Measurements from ENCODE around the gene DPRX. TPM values are rescaled to one million over a fixed set of nuclear protein-coding genes. Genes with fewer than 3 reads are reported as not detected.

The DPRX gene
- total RNA-seq, 1 experiment from 2014 or later: not detected

DNA sequence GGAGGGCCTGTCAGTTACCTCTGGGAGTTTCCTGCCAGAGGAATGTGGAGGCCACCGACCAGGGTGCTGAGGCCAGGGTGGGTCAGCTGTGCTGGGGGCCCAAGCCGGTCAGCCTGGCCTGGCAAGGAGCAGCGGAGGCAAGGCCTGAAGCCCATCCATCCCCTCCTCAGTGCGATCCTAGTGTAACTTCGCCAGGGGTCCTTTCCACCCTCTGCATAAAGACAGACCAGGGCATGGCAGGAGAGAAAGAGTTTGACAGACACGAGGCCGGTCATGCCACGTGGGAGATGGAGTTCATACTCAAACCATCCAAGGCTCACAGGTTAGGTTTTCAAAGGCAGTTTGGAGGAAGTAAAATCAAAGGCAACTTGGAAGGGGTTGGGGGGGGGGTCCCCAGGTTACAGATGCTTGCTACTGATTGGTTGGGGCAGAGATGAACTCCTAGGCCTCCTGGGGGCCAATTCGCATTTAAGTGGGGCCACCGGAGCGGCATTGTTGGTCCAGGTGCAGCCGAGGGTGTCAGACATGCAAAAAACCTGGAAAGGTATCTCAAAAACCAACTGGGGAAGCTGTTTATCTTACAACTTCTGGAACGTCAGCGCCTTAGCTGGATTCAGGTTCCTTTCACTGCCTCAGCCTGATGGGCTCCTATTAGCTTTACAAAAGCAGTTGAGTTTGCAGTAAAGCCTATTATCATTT lies 36.8 kb upstream of the DPRX start:
- Histone ChIP-seq H3K9me2 (replicated peaks; ENCODE audit: low read length) (no peaks in the 10 kb centered on the region), H3K79me2 (ENCODE audit: low read length) (no peaks in the 10 kb centered on the region), H2AFZ (ENCODE audit: low read length) (no peak overlapping the region), H3K9me3 (ENCODE audit: low read length) (no peaks in the 10 kb centered on the region), H3K4me1 (ENCODE audit: insufficient read depth, low read length) (no peaks in the 10 kb centered on the region), H3K4me2 (ENCODE audit: low read length) (no peak overlapping the region), H3K4me3 (ENCODE audit: low read length) (no peak overlapping the region), H4K20me1 (ENCODE audit: low read length) (no peaks in the 10 kb centered on the region), H3K36me3 (ENCODE audit: low read depth, low read length) (no peaks in the 10 kb centered on the region), H3K27ac (ENCODE audit: low read length) (no peak overlapping the region), H3F3A (ENCODE audit: low read length, unreplicated experiment) (no peaks in the 10 kb centered on the region), H3K9ac (ENCODE audit: low read length) (no peak overlapping the region), H3K27me3 (ENCODE audit: low read length) (no peaks in the 10 kb centered on the region)
- POLR2A ChIA-PET (ENCODE audit: unreplicated experiment): no interaction called here
- no peak for ATAC-seq
- CTCF ChIA-PET: no interaction called here
- TF ChIP-seq EZH2 (IDR thresholded peaks at IDR 0.05; ENCODE audit: low read length, unreplicated experiment) (no peak), EZH2phosphoT487 (IDR thresholded peaks at IDR 0.05; ENCODE audit: borderline replicate concordance, low read length) (no peak)
- TF ChIP-seq, protein P1, sequence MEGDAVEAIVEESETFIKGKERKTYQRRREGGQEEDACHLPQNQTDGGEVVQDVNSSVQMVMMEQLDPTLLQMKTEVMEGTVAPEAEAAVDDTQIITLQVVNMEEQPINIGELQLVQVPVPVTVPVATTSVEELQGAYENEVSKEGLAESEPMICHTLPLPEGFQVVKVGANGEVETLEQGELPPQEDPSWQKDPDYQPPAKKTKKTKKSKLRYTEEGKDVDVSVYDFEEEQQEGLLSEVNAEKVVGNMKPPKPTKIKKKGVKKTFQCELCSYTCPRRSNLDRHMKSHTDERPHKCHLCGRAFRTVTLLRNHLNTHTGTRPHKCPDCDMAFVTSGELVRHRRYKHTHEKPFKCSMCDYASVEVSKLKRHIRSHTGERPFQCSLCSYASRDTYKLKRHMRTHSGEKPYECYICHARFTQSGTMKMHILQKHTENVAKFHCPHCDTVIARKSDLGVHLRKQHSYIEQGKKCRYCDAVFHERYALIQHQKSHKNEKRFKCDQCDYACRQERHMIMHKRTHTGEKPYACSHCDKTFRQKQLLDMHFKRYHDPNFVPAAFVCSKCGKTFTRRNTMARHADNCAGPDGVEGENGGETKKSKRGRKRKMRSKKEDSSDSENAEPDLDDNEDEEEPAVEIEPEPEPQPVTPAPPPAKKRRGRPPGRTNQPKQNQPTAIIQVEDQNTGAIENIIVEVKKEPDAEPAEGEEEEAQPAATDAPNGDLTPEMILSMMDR (conservative IDR thresholded peaks at IDR 0.05; ENCODE audit: low read depth, low read length): no peak
- no TSS peak for BruUV-seq (replicated peaks)
- intact Hi-C loops (cut with micrococcal nuclease): no loop called here
- no peak for DNase-seq

DNA sequence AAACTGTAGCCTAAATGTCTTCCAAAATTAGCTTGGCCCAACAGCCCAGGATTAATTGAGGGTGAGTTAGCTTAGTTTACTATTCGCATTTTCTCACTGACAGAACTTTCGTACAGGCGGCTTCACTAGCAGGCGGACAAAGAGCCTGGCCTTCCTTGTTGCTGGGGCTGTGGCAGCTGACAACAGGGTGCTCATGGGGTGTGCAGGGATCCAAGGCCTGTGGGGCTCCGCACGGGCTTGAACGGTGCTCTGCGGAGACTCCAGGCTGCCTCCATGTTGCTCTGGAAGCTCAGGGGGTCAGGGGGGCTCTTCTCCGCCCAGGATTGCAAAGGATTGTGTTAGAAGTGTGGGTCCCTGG lies 36.3 kb upstream of the DPRX start:
- BruUV-seq (replicated peaks): no TSS peak
- H3K4me1 ChIP-seq (ENCODE audit: insufficient read depth, low read length): no peaks in the 10 kb centered on the region
- H2AFZ ChIP-seq (ENCODE audit: low read length): no peak overlapping the region
- H3F3A ChIP-seq (ENCODE audit: low read length, unreplicated experiment): no peaks in the 10 kb centered on the region
- H3K36me3 ChIP-seq (ENCODE audit: low read depth, low read length): no peaks in the 10 kb centered on the region
- ChIA-PET POLR2A (ENCODE audit: unreplicated experiment) (no interaction called here), CTCF (no interaction called here)
- H3K4me2 ChIP-seq (ENCODE audit: low read length): no peak overlapping the region
- H3K27ac ChIP-seq (ENCODE audit: low read length): no peak overlapping the region
- H3K4me3 ChIP-seq (ENCODE audit: low read length): no peak overlapping the region
- H3K9me3 ChIP-seq (ENCODE audit: low read length): no peaks in the 10 kb centered on the region
- ATAC-seq (no peak), DNase-seq (no peak)
- intact Hi-C loops (cut with micrococcal nuclease): no loop called here
- H3K79me2 ChIP-seq (ENCODE audit: low read length): no peaks in the 10 kb centered on the region
- no peaks in the 10 kb centered on the region for H3K9me2 ChIP-seq (replicated peaks; ENCODE audit: low read length)
- no peaks in the 10 kb centered on the region for H4K20me1 ChIP-seq (ENCODE audit: low read length)
- TF ChIP-seq EZH2phosphoT487 (IDR thresholded peaks at IDR 0.05; ENCODE audit: borderline replicate concordance, low read length) (no peak), EZH2 (IDR thresholded peaks at IDR 0.05; ENCODE audit: low read length, unreplicated experiment) (no peak)
- TF ChIP-seq, protein P1 (conservative IDR thresholded peaks at IDR 0.05; ENCODE audit: low read depth, low read length): no peak
- H3K27me3 ChIP-seq (ENCODE audit: low read length): no peaks in the 10 kb centered on the region
- H3K9ac ChIP-seq (ENCODE audit: low read length): no peak overlapping the region

DNA sequence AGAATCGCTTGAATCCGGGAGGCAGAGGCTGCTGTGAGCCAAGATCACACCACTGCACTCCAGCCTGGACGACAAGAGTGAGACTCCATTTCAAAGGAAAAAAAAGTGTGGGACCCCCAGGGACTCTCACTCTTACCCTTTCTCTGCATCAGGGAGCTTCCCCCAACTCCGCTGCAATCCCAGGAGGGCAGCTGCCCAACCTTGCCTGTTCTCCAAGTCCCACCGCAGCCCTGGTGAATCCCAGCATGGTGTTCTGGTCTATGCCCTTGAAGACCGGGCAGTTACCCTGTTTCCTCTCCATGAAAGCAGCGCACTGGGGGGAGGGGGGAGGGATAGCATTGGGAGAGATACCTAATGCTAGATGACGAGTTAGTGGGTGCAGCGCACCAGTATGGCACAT lies 35.7 kb upstream of the DPRX start:
- Histone ChIP-seq H3F3A (ENCODE audit: low read length, unreplicated experiment) (no peaks in the 10 kb centered on the region), H3K9ac (ENCODE audit: low read length) (no peak overlapping the region), H3K27me3 (ENCODE audit: low read length) (no peaks in the 10 kb centered on the region), H3K79me2 (ENCODE audit: low read length) (no peaks in the 10 kb centered on the region), H3K4me1 (ENCODE audit: insufficient read depth, low read length) (no peaks in the 10 kb centered on the region), H3K9me2 (replicated peaks; ENCODE audit: low read length) (no peaks in the 10 kb centered on the region), H4K20me1 (ENCODE audit: low read length) (no peaks in the 10 kb centered on the region), H2AFZ (ENCODE audit: low read length) (no peak overlapping the region), H3K36me3 (ENCODE audit: low read depth, low read length) (no peaks in the 10 kb centered on the region), H3K9me3 (ENCODE audit: low read length) (no peaks in the 10 kb centered on the region), H3K4me2 (ENCODE audit: low read length) (no peak overlapping the region), H3K4me3 (ENCODE audit: low read length) (no peak overlapping the region), H3K27ac (ENCODE audit: low read length) (no peak overlapping the region)
- ChIA-PET POLR2A (ENCODE audit: unreplicated experiment) (no interaction called here), CTCF (no interaction called here)
- intact Hi-C loops (cut with micrococcal nuclease): no loop called here
- TF ChIP-seq EZH2 (IDR thresholded peaks at IDR 0.05; ENCODE audit: low read length, unreplicated experiment) (no peak), EZH2phosphoT487 (IDR thresholded peaks at IDR 0.05; ENCODE audit: borderline replicate concordance, low read length) (no peak)
- TF ChIP-seq, protein P1 (conservative IDR thresholded peaks at IDR 0.05; ENCODE audit: low read depth, low read length): no peak
- BruUV-seq (replicated peaks): no TSS peak
- ATAC-seq: no peak
- no peak for DNase-seq

Data from PC-3 (cell line).